Stimulated activated CD4-positive, alpha-beta T cell treated with anti-CD3 and anti-CD28 coated beads, Interleukin-4, amount 100 ng/mL, for 4 hours (primary cell): ENCODE results near the gene HP1BP3.

ENCODE experiments used
- DNase-seq, 2 experiments: peaks; one replicate each; pipeline ENCODE4 v3.0.0-alpha.2; 2020

HP1BP3 gene

GRCh38 chr1:20710469-20711284 lies 76.4 kb downstream of the HP1BP3 start:
- no peak for DNase-seq

GRCh38 chr1:20709868-20710267 lies 77.2 kb downstream of the HP1BP3 start:
- DNase-seq = no peak

DNA sequence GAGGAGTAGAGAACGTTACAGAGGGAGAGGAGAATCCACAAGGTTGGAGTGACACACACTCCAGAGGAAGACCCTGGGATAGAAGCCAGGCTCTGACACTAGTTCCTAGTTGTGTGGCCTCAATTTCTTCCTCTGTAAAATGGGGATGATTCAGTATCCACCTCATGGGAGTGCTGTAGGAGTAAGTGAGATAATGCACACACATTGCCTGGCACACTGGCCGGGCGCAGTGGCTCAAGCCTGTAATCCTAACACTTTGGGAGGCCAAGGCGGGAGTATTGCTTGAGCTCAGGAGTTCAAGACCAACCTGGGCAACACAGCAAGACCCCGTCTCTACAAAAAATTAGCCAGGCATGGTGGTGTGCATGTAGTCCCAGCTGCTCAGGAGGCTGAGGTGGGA lies 78.2 kb downstream of the HP1BP3 start:
- DNase-seq = no peak

GRCh38 chr1:20708057-20708456 lies 79.0 kb downstream of the HP1BP3 start:
- DNase-seq = no peak

GRCh38 chr1:20706841-20707240 lies 80.3 kb downstream of the HP1BP3 start:
- DNase-seq = no peak

GRCh38 chr1:20705203-20705755 lies 81.8 kb downstream of the HP1BP3 start:
- no peak for DNase-seq

- no peak for DNase-seq
Observed at GRCh38 chr1:20704390-20705202, 82.5 kb downstream of the HP1BP3 start.

DNA sequence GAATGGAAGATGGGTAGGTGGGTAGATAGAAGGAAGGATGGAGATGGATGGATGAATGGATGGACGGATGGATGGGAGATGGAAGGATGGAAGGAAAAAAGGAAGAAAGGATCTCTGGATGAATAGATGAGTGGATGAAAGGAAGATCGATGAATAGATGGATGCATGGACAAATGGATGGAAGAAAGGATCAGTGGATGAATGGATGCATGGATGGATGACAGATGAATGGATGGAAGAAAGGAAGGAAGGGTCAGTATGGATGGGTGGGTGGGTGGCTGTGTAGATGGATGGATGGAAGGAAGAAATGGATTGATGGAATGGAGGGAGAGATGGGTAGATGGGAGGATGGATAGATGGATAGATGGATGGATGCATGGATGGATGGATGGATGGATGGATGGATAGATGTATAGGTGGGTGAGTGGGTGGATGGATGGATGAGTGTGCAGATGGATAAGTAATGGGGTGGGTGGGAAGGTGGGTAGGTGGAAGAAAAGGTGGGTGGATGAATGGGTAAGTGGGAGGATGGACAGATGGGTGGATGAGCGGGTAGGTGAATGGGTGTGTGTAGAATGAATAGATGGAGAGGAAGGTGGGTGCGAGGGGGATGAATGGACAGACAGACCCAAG lies 83.9 kb downstream of the HP1BP3 start:
- DNase-seq = no peak

GRCh38 chr1:20702416-20702815 lies 84.7 kb downstream of the HP1BP3 start:
- no peak for DNase-seq

DNA sequence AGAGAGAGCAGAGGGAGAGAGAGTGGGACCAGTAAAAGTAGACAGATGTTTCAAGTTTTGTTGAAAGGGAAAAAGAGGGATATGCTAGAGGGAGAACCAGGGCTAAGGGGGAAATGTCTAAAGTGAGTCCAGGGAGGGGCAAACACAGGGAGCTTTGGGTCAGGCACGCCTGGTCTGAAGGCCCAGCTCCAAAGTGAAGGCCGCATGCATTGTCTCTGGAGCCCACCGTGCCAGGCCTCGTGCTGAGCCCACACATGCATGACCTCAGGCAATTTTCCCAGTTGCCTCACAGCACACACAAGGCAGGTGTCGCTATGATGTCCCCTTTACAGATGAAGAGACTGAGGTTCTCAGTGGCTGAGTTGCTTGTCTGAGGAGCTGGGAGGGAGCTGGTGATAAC lies 85.3 kb downstream of the HP1BP3 start:
- DNase-seq = no peak

- no peak for DNase-seq
Observed at GRCh38 chr1:20701446-20701845, 85.7 kb downstream of the HP1BP3 start.

GRCh38 chr1:20700636-20701215 lies 86.4 kb downstream of the HP1BP3 start:
- no peak for DNase-seq

DNA sequence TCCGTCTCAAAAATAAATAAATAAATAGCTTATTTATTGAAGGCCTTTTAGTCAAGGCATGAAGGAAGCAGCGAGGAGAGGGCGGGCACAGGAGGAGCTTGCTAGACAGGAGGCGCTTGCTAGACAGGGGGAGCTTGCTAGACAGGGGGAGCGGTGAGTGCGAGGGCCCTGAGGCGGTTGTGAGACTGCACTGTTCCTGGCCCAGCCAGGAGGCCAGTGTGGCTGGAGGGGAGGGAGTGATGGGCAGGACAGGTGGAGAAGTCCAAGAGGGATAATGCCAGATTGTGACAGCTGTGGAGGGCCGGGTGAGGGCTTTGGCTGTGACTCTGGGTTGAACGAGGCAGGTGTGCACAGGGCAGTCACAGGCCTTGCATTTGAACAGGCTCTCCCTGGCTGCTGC lies 87.5 kb downstream of the HP1BP3 start:
- no peak for DNase-seq

DNA sequence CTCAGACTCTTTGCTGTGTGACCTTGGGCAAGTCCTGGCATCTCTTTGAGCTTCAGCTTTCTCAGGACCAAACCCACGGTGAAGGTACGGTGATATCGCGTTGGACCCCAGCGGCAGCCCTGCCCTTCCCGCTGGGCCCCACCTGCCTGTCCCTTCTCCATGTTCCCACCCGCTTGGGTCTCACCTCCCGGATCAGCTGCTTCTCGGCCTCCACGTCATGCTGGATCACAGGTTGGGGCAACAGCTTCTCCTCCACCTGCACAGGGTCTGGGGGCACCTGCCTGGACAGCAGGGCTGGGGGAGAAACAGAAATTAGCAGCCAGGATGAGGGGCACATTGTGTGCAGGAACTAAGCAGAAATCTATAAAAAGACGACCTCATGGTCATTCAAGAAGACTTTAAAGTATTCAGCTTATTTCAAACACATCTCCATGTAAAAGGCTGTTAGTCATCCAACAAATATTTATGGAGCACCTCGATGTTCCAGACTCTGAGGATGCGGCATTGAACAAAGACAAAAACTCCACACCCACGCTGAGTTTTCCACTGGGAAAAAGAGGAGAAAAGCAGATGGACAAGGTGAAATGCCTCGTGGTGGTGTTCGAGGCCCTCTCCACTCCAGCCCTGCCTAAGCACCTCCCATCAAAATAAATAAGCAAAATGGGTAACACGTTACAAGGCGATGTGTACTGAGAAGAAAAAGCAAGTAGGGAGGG lies 88.8 kb downstream of the HP1BP3 start:
- no peak for DNase-seq

DNA sequence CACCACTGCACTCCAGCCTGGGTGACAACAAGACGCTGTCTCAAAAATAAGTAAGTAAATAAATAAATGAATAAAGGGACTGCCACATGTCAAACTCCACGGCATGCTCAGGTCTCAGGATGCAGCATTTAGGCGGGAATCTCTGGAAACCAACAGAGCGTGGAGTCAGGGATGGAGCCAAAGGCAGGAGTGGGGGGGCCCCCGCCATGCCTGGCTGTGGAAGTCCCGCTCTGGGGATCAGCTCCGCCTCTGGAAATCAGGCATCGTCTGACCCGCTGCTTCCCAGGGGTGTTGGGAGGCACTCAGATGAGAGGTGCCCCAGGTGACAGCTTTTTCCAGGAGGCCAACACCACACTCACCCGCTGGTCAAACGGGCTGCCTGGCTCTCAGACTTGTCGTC lies 89.5 kb downstream of the HP1BP3 start:
- no peak for DNase-seq

DNA sequence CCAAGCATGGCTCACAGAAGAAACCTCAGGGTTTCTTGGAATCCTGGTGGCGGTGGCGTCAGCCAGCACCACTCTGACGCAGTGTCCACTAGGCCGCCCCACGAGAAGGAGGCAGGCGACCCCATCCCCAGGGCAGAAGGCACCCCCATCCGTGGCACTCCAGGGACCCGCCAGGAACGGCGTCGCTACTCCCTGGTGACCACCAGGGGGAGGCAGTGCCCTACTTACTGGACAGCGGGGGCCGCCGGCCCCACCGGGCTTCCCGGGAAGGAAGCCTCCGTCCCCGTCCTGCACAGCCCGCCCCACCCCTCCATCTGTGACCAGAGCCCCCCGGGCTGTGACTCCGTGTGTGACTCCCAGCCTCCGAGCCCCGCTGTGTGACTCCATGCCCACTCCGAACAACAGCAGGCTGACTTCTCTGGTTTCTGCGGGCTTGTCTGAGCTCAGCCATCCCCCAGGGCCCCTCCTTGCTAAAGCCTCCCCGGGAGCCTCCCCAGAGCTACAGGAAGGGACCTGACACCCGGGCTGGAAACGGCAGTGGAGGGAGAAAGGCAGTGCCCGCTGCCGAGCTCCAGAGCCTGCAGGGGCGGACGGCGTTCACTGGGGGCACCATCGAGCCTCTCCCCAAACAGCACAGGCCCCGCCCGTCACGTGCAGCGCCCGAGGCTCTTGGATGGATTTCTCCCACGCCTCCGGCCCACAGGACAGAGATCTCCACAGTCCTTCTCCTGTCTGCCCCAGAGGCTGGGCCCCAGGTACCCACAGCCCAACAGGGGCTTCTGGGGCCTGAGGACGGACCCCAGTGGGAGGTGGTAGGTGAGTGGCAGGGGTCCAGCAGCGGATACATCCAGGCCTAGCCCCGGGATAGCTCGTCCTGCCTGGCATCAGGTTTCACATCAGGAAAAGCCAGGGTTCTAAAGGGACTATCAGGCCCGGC lies 90.4 kb downstream of the HP1BP3 start:
- DNase-seq = peak; percentile 57 to 68

- no peak for DNase-seq
Observed at GRCh38 chr1:20695515-20695914, 91.6 kb downstream of the HP1BP3 start.

GRCh38 chr1:20693623-20694022 lies 93.5 kb downstream of the HP1BP3 start:
- no peak for DNase-seq
